HL-60/S4 treated with retinoic acid at 250 ng/mL for 4 days and 3 days (cell line): ENCODE results near the gene GBF1.

ENCODE experiments used
- in situ Hi-C: fragments of 300-500 bp; cut with MboI; formaldehyde crosslinking; loops from 2 replicates; pipeline ENCODE4 v1.7.0; 2022; ENCODE audit warnings: low sequenced_read_pairs

Gene GBF1

GRCh38 chr10:102262744-102263370, 17.5 kb downstream of the GBF1 start:
- in situ Hi-C loops: no loop called here

GRCh38 chr10:102264371-102264770, 19.0 kb downstream of the GBF1 start:
- in situ Hi-C loops: no loop called here

GRCh38 chr10:102266670-102267069, 21.3 kb downstream of the GBF1 start:
- in situ Hi-C loops: no loop called here

GRCh38 chr10:102267748-102268147, 22.4 kb downstream of the GBF1 start:
- in situ Hi-C loops: no loop called here

GRCh38 chr10:102268375-102268888, 23.1 kb downstream of the GBF1 start:
- in situ Hi-C loops: no loop called here

- in situ Hi-C loops: no loop called here
These were observed 23.7 kb downstream of the GBF1 start for GRCh38 chr10:102269017-102269416.

GRCh38 chr10:102274062-102274461, 28.7 kb downstream of the GBF1 start:
- in situ Hi-C loops: no loop called here

DNA sequence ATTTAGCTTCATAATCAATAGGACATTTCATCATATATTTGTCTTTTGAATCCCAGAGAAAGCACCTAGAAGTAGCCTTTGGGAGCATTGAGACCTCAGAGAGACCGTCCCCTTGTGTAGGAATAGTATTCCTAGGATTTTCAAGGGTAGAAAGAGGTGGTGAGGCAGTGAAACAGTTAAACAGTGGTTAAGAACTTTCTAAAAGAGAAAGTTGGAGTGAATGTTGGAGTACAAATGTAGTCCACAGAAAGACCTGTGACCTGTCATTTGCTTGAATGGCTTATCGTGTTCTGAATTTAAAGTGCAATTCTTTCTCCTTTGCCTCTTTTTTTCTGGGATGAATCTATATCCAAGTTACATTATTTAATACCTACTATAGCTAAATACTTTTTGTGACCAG, 30.0 kb downstream of the GBF1 start:
- in situ Hi-C loops: no loop called here

DNA sequence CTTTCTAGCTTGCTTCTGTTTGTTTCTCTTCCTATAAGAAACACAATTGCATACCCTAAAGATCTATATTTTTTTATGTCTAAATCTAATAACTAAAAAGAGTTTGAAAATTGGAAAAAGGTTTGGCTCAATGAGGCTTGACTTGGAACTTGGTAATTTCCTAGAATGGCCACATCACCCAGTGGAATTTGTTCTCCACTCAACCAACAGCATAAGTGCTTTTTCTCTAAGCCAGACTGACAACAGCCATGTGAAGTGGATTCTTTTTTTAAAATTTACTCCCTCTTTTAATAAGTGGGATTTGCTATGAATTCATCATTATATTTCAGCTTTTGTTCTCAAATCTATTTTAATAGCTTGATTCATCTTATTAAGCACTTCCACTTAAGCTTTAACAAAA, 33.8 kb downstream of the GBF1 start:
- in situ Hi-C loops: no loop called here

- in situ Hi-C loops: no loop called here
These were observed 35.2 kb downstream of the GBF1 start for GRCh38 chr10:102280397-102281101.

DNA sequence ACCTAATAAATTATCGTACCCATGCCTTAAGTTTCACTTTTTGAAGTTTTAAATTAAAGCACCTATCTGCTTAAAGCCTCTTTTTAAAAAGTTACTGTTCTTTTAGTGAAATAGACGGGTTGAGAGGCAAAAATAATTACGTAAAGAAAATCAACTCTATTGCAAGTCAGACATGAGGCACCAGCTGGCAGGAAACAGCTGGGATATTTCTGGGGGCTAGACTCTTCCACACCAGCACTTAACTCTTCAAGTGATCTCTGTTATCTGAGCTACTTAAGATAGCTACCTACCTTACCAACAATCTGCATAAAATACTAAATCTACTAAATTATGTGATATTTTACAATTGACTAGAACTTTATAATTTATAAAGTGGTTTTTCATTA, 35.8 kb downstream of the GBF1 start:
- in situ Hi-C loops: no loop called here

DNA sequence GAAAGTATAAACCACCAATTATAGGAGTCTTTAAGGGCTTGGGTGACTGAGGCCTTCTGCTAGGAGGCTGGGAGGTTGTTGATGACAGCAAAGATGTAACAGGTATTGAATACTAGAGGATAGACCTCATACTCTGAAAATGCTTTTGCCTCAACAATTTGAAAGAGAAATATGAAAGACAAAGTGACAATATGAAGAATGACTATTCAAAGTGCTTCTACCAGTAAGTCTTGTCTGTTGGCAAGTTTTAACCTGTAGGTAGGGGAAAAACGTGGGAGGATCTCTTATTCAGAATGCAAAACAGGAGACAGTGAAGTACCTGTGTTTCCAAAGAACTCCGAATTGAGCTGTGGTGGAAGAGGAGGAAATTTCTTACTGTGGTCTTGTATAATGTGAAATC, 38.2 kb downstream of the GBF1 start:
- in situ Hi-C loops: no loop called here

DNA sequence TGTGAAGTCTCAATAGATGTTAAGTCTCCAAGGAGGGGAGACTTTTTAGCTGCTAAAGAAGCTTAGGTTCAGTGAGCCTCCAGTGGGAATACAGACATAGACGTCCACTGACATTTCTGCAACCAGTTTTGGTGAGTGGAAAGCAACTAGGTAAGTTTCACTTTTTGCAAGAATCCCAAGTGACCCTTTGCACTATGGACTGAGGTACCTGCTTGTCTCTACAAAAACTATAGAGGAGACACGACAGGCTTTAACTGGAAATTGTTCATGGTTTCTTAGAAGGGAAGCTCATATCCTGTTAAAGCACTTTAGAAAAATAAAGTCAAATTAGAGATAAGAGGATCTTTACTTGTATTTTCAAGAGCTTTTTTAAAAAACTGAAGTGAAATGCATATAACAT, 38.6 kb downstream of the GBF1 start:
- in situ Hi-C loops: no loop called here

DNA sequence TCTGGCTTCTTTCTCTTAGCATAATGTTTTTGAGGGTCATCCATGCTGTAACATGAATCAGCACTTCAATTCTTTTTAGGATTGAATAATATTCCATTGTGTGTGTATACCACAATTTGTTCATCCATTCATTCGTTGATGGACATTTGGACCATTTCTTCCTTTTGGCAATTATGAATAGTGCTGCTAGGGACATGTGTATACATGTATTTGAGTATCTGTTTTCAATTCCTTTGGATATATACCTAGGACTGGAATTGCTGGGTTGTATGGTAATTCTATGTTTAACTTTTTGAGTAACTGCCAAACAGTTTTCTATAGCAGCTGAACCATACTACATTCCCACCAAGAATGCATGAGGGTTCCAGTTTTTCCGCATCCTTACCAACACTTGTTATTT, 39.2 kb downstream of the GBF1 start:
- in situ Hi-C loops: no loop called here

DNA sequence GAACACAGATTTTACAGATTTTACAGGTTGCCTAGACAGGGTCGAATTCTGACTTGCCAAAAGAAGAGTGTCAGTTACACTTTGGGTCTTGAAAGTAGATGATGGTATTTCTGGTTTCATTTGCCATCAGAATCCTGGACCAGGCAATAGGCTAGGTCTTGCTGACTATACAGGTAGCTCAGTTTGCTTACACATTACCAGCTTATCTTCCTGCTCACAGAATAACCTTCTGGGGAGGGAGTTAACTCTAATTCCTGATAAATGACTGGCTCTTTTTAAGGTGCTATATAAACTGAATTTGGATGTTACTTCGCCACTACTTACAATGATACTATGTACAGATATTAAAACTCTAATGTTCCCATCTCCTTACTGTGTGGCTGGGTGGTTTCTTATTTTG, 39.8 kb downstream of the GBF1 start:
- in situ Hi-C loops: no loop called here

DNA sequence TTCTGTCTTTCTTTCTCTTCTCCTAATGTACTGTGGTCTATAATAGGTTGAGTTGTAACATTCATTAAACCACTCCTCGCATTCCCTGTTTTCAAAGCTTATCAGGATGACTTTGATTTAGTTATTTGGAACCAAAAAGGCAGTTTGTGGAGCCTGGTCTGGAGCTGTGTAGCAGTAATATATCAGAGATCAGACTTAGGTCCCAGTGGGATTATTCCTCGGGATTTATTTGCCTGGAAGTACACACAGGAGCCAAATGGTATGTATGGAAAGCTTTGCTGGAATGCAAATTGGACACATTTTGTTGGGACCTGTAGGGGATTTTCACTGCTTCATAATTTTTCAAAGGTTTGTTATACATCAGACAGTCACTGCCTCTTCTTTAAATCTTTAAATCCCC, 40.9 kb downstream of the GBF1 start:
- in situ Hi-C loops: no loop called here

DNA sequence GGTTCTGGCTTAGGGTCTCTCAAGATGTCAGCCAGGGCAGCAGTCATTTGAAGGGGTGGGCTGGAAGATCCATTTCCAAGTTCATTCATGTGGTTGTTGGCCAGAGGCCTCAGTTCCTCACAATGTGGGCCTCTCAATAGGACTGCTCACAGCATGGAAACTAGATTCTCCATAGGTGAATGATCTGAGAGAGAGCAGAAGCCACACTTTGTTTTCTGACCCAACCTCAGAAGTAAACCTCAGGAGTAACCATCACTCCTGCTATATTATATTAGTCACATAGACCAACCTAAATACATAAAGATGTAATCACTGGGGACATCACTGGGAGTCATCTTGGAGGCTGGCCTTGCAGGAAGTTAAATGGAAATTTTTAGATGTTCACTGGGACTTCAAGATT, 42.2 kb downstream of the GBF1 start:
- in situ Hi-C loops: no loop called here

GRCh38 chr10:102287991-102288390, 42.7 kb downstream of the GBF1 start:
- in situ Hi-C loops: no loop called here

DNA sequence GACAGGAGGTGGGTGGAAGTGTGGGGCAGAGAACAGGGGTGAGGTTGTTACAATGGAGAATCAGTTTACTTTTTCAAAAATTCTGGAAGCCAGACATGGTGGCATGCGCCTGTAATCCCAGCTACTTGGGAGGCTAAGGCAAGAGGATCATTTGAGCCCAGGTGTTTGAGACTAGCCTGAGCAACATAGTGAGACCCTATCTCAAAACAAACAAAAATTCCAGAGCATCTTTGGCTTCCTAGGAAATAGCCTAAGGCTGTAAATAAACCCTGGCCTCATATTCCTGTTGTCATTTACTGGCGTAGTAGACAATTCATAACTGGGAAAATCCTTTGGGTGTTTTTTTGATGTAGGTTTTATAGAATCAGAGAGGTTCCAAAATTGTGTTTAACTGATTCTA, 44.0 kb downstream of the GBF1 start:
- in situ Hi-C loops: no loop called here

DNA sequence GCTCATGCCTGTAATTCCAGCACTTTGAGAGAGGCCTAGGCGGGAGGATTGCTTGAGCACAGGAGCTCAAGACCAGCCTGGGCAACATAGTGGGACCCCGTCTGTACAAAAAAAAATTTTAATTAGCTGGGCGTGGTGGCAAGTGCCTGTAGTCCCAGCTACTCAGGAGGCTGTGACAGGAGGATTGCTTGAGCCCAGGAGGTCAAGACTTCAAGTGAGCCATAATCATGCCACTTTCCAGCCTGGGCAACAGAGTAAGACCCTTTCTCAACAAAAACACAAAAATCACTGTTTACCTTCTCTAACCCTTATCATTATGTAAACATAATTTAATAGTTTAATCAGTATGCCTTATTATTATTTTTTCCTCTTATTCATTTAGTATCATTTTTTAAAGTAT, 44.5 kb downstream of the GBF1 start:
- in situ Hi-C loops: no loop called here

- in situ Hi-C loops: no loop called here
These were observed 46.0 kb downstream of the GBF1 start for GRCh38 chr10:102291221-102291905.

DNA sequence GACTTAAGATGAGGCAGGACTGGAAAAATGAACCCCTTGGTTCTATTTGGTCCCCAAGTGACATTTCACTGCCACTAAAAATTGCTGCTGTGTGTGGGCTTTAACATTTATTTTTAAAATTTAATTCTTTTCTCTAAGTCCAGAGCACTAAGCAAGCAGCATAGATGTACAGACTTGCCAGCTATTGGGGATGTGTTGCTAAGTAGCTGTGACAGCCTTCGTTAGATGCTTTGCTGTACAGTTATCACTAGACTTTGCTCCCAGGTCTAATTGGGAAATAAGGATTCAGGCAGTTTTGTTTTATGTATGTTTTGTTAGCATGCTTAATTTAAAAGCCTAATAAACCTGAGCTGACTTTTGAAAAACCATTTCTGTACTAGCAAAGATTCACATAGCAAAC, 51.8 kb downstream of the GBF1 start:
- in situ Hi-C loops: no loop called here
